ENCODE results near the gene PLEKHM1.

PLEKHM1 gene

DNA sequence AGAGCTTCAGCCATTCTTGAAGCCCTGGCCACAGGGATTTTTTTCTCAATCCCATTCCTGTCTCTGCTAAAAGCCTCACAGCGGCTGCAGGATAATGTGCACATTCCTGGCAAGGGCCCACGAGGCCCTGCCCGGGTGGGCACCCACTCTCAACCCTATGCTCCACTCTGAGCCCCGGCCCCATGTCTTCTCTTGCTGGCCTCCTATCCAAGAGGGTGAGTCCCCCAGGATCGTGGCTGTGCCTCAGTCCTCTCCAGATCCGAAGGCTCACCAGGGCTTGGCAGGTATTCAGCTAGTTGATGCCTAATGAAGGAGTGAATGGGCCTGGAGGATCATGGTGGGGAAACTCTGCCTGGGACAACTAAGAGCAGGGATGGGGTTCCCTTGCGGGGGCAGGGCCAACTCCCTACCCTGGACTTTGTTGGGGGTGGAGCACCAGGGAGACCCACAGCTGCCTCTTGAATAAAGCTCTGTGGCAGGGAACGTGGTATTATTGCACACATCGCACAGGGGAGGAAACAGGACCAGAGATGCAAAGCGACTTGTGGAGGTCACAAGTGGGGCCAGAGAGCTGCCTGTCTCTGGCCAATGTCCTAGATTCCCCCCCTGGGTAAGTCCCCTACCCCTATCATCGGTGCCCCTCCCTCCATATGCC lies 63.2 kb downstream of the PLEKHM1 start:
- DNase-seq = no peak

DNA sequence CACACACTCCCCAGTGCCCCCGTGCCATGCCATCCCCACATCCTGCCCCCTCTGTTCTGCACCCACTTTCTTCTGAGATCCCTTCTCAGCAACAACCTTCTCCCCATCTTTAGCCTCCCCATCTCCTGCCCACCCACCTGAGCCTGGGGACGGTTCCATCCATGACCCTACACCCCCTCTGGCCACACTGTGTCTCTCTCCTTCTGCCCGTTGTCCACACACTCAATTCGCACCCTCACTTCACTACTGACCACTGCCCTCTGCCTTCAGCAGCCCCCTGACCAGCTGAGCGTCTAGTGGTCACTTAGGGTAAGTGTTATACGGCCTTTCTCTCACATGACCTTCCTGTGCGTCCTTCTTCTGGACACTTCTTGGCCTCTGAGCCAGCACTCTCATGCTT lies 64.0 kb downstream of the PLEKHM1 start:
- no peak for DNase-seq

DNA sequence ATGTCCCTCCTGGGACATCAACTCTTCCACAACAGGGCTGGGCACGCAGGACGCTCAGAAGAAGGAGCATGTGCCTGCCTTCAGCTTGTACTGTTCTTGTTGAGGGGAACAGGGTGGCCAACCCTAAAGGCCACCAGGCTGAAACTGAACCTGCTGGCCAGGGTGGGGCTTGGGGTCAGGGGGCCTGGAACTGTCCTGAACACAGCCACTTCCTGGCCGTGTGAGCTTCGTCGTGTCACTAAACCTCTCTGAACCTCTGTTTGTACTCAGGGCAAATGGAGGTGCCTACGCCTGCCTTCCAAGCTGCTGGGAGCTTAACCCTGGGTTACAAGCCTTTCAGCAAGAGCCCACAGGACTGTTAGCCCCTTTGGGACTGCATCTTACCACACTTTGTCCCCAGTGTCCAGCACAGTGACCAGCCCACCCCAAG lies 64.5 kb downstream of the PLEKHM1 start:
- DNase-seq = no peak

- DNase-seq = peak; percentile 14
Observed at GRCh38 chr17:45425125-45425983, 65.2 kb downstream of the PLEKHM1 start.

DNA sequence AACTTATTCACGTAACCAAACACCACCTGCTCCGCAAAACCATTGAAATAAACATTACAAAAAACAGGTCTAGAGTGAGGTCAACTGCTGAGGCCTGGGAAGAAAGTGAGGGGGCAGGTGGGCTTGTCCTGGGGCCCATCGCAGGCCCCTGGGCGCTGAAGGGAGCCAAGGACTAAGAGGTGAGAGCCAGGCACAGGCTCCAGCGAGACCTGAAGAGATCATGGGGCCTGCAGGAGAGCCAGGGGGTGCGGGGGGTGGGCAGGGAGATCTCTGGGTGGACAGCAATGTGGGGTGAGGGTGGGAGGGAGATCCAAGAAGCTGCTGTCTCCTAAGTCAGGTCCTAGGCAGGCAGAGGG lies 65.8 kb downstream of the PLEKHM1 start:
- no peak for DNase-seq

DNA sequence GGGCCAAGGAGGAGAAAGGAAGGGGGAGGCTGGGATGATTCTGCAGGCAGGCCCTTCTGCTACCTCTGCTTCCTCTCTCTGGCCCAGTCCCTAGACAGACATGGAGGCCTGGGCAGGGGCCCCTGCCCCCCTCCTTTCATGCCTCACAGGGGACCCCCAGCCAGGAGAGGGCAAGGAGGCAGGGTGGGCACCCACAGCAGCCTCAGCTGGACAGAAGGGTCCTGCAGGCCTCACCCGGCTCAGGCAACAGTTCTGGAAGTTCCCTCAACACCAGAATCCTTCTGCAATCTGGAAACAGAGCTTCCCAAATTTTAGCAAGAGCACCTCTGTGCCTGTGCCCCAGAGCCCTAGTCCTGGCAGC lies 66.6 kb downstream of the PLEKHM1 start:
- no peak for DNase-seq

- DNase-seq = no peak
Observed at GRCh38 chr17:45423304-45423974, 67.1 kb downstream of the PLEKHM1 start.

- DNase-seq = no peak
Observed at GRCh38 chr17:45414990-45415881, 75.3 kb downstream of the PLEKHM1 start.

GRCh38 chr17:45413498-45413923 lies 77.0 kb downstream of the PLEKHM1 start:
- DNase-seq = no peak

- DNase-seq = no peak
Observed at GRCh38 chr17:45411348-45412105, 79.0 kb downstream of the PLEKHM1 start.

- DNase-seq = no peak
Observed at GRCh38 chr17:45410144-45411091, 80.1 kb downstream of the PLEKHM1 start.

DNA sequence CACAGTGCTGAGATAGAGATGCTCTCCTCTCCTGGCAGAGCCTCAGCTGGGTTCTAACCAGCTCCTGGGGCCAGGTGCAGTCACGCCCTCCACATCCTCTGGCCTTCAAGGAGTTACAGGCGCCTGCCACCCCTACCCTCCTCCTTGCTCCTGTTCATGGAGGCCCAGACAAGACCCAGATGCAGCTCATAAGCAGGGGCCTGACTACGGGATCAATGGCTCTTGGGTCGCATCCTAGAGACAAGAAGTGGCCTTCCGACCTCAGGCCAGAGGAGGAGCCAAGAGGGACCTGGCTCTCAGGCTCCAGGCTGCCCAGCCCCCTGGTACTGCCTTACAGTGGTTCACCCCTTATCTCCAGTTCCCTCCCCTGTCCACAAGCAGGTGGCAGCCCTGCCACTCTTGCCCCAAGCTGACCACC lies 80.9 kb downstream of the PLEKHM1 start:
- no peak for DNase-seq

DNA sequence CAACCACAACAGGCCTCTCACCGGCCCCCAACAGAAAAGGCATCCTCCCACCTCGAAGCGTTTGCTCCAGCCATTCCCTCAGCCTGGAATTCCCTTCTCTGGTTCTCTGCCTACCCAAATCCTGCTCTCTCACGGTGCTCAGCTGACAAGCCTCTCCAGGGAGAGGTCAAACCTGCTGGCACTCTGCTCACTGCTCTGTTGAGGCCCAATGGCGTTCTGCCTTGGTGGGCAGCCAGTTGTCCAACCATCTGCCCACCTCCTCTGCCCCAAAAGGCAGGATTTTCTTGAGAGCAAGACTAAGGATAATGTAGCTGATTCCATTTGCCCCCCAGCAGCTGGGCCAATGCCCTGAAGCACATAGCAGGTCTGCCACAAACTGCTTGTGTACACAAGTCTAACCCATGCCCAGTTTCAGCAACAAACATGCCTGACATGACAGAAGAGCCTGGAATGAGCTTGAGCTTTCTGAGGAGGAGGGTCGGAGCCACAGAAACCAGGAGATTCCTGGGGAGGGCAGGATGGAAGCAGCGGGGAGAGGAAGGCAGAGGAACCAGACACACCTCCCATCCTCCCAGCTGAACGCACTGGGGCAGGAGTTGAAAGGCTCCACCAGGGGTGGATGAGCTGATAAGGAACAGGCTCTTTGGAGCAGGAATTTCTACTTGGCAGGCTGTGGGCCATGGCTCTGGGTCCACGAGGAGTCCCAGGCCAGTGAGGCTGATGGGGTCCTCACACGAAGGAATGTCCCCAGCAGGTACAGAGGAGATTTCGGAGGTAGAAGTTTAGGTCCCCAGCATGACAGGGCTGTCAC lies 81.7 kb downstream of the PLEKHM1 start:
- no peak for DNase-seq

DNA sequence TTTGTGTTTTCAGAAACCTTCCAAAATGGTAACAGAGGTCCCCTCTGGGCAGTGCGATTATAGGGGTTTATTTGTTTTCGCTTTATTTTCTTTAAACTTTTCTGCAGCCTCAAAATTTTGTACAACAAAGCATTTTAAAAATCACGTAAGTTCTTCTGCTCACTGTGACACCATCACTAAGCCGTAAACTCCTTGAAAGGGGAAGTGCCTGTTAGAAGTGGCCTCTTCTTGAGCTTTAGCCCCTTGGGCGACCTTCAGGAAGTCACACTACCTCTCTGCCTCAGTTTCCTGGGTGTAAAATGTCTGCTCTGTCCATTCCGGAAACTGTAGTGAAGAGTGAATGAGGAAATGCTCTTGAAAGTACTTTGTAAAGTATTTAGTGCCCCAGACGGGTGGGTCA lies 84.4 kb downstream of the PLEKHM1 start:
- no peak for DNase-seq

DNA sequence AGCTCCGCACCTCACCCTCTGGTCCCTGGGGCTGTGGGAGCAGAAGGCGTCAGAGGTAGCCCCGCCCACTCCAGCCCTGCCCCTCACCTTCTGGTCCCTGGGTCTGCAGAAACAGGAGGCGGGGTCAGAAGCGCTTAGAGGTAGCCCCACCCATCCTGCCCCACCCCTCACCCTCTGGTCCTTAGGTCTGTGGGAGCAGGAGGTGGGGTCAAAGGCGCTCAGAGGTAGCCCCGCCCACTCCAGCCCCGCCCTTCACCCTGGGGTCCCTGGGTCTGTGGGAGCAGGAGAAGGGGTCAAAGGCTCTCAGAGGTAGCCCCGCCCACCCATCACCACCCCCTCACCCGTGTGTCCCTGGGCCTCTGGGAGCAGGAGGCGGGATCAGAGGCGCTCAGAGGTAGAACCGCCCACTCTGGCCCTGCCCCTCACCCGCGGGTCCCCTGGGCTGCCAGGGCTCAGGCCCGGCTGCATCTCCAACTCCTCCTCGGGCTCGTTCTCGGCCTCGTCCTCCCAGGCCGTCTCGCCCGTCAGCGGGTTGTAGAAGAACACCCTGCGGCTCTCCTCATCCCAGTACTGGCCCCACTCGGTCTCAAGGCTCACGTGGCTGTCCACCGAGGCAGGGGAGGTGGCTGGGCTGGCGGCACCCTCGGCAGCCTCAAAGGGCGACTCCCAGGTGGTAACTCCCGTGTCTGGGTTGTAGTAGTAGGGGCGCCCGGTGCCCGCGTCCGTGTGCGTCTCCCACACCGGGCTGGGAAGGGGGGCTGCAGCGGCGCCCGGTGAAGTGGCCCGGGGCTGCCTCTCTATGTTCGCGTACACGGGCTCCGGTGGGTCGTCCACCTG lies 85.1 kb downstream of the PLEKHM1 start:
- no peak for DNase-seq

DNA sequence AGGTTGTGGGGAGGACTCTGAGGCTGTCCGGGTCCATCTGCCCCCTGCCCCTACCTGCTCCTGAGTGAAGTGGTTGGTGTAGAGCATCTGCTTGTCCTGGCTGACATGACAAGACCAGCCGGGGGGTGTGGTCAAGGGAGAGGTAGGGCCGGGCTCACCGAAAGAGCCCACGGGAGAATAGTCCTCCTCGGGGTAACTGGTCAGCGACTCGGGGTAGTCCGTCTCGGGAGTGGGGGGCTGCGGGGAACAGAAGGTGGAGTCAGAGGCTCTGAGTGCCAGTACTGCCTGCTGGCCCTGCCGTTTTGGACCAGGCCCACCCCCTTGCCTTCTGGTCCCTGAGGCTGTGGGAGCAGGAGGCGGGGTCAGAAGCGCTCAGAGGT lies 85.7 kb downstream of the PLEKHM1 start:
- no peak for DNase-seq

GRCh38 chr17:45403906-45404490 lies 86.5 kb downstream of the PLEKHM1 start:
- DNase-seq = no peak

GRCh38 chr17:45402916-45403315 lies 87.6 kb downstream of the PLEKHM1 start:
- DNase-seq = no peak

GRCh38 chr17:45398800-45399199 lies 91.7 kb downstream of the PLEKHM1 start:
- DNase-seq = no peak
